ENCODE results near the gene ANKRD55. TPM values are rescaled to one million over a fixed set of nuclear protein-coding genes. Genes with fewer than 3 reads are reported as not detected.
"Not testable (repeated sequence)": the region's sequence is repeated elsewhere in the genome, so short reads cannot be mapped to it uniquely, and the experiment has no call there.

Gene ANKRD55
- total and polyA plus RNA-seq, 11 donors = 0.11 to 0.15 TPM; not detected in 9

DNA sequence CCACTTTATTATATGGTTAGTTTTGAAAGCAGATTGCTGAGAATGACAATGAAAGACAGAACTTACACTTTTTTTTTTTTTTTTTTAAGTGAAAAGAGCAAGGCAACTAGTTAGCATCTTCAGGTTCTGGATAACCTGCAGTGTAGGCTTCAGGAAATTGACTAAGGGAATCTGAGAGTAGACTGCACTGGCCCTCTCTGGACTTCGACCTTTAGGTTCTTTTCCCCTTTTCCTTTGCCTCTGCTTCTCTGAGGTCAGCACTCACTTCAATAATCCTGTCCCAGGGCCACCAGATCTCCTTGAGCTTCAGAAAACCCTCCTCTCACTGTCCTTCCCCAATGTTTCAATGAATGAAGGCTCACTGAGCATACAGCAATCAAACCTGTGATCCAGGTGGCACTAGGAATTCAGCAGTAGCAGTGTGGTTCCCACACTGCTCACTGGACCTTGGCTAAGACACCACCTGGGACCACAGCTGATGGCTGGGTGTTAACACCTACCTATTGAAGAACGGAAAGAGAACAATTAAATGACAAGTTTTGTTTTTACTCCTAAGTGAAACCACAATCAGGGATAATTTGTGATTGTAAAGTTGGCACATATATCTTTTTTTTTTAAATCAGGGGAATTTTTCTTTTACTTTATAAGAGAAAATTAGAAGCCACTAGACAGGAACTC is 152.6 kb downstream of the ANKRD55 start:
- Histone ChIP-seq H3K4me1 (peaks cover 0 to 26% (median 9%) of the 10 kb centered on the region in 12 donors), H3K4me3 (no peak overlapping the region), H3K9me3 (no peaks in the 10 kb centered on the region), H3K27me3 (no peaks in the 10 kb centered on the region), H3K36me3 (no peaks in the 10 kb centered on the region), H3K27ac (no peak overlapping the region)
- TF ChIP-seq POLR2A (IDR thresholded peaks at IDR 0.05) = no peak
- TF ChIP-seq, protein P1, sequence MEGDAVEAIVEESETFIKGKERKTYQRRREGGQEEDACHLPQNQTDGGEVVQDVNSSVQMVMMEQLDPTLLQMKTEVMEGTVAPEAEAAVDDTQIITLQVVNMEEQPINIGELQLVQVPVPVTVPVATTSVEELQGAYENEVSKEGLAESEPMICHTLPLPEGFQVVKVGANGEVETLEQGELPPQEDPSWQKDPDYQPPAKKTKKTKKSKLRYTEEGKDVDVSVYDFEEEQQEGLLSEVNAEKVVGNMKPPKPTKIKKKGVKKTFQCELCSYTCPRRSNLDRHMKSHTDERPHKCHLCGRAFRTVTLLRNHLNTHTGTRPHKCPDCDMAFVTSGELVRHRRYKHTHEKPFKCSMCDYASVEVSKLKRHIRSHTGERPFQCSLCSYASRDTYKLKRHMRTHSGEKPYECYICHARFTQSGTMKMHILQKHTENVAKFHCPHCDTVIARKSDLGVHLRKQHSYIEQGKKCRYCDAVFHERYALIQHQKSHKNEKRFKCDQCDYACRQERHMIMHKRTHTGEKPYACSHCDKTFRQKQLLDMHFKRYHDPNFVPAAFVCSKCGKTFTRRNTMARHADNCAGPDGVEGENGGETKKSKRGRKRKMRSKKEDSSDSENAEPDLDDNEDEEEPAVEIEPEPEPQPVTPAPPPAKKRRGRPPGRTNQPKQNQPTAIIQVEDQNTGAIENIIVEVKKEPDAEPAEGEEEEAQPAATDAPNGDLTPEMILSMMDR (IDR thresholded peaks at IDR 0.05) = no peak
- no peak for ATAC-seq
- intact Hi-C loops (cut with DNase I) = no loop called here
- 75 to 87% (median 83%) methylated on average over 2 of the region's 2 CpGs for WGBS, 4 donors
- no peak for DNase-seq

DNA sequence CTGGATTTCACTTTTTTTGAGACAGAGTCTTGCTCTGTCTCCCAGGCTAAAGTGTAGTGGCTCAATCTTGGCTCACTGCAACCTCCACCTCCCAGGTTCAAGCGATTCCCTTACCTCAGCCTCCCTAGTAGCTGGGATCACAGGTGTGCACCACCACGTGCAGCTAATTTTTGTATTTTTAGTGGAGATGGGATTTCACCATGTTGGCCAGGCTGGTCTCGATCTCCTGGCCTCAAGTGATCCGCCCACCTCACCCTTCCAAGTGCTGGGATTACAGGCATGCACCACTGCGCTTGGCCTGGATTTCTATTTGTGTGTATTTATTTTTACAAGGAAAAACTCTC is 154.0 kb downstream of the ANKRD55 start:
- intact Hi-C loops (cut with DNase I) = loop anchor here in 2 of 10 donors (10.0 kb wide), 1 partner anchor 96 kb away; no protein-coding TSS in a partner anchor
- WGBS, 4 donors = 79 to 95% (median 92%) methylated on average over 5 of the region's 5 CpGs
- Histone ChIP-seq H3K4me1 (peaks cover 0 to 28% (median 3%) of the 10 kb centered on the region in 12 donors), H3K27ac (peak overlapping the region in 5 of 12 donors; percentile 34 to 66 (median 49))
- H3K9me3 ChIP-seq, H3K4me3 ChIP-seq, H3K36me3 ChIP-seq, DNase-seq, H3K27me3 ChIP-seq, ATAC-seq: not testable (repeated sequence)

DNA sequence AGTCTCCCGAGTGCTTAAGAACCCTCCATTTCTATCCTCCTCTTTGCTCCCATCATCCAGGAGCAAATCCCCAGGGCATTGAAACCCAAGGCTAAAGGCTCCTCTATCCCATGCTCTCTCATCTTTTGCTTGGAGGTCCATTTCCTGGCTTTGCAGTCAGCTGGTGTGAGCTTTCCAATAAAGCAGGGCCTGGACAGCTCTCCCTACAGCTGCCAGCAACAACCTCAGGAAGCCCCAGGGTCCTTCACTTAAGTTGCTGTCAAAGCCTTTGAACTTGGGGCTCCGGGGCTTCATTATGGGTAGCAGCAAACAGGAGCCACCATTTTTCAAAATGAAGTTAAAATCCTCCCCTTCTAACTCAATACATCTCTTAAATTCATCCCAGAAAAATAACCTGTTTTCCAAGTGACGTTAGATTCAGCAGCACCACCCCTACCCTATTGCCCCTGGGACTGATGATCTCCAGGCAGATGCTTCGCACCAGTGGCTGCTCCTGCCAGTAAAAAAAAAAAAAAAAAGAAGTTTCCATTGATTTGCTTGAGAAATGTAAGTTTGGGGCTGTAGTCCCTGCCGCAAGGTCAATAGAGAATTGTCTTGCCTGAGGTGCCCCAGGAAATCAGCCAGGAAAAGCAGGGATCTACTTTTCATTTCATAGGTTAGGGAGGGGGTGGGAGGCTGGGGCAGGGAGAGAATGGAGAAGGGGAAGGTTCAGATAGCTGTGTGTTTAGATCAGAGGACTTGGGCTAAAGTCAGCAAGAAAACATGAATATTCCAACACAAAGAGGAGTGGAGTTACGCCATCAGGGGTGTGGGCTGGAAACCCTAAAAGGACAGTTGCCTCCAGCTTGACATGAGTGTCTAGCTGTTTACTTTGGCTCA is 154.6 kb downstream of the ANKRD55 start:
- WGBS, 4 donors = 76 to 83% (median 80%) methylated on average over 6 of the region's 6 CpGs

DNA sequence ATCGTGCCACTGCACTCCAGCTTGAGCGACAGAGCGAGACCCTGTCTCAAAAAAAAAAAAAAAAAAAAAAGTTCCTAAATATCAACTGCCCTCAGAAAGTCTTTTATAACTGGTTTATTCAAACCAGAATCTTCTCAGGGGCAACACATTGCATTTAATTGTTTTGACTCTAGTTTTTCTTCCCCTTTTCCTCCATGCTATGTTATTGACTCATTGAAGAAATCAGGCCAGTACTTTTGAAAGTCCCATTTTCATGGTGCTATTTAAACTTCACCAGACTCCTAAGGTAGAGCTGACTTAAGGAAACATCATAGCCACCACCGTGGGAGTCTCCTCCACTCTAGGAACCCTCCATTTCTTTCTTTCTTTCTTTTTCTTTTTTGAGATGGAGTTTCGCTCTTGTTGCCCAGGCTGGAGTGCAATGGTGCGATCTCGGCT is 155.3 kb downstream of the ANKRD55 start:
- ATAC-seq = no peak
- peak overlapping the region in 10 of 12 donors; percentile 17 to 66 (median 48) for H3K27ac ChIP-seq
- no peak for DNase-seq
- H3K9me3 ChIP-seq = no peaks in the 10 kb centered on the region
- 80 to 95% (median 92%) methylated on average over 7 of the region's 7 CpGs for WGBS, 4 donors
- intact Hi-C loops (cut with DNase I) = loop anchor here in 2 of 10 donors (10.0 kb wide), 1 partner anchor 97 kb away; no protein-coding TSS in a partner anchor
- H3K27me3 ChIP-seq = no peaks in the 10 kb centered on the region
- H3K36me3 ChIP-seq = no peaks in the 10 kb centered on the region
- TF ChIP-seq POLR2A (IDR thresholded peaks at IDR 0.05) = no peak
- H3K4me3 ChIP-seq = no peak overlapping the region
- peaks cover 0 to 33% (median 3%) of the 10 kb centered on the region in 12 donors for H3K4me1 ChIP-seq

More for the DNA sequence above, 154.6 kb downstream of the ANKRD55 start:
- DNase-seq = peak in 3 of 5 donors; percentile 39 to 63 (median 46)
- H3K36me3 ChIP-seq = no peaks in the 10 kb centered on the region
- peak overlapping the region in 10 of 12 donors; percentile 17 to 66 (median 48) for H3K27ac ChIP-seq
- no peak overlapping the region for H3K4me3 ChIP-seq
- H3K27me3 ChIP-seq = no peaks in the 10 kb centered on the region
- intact Hi-C loops (cut with DNase I) = loop anchor here in 2 of 10 donors (10.0 kb wide), 1 partner anchor 96 kb away; no protein-coding TSS in a partner anchor
- peak; percentile 56 to 84 (median 82) for ATAC-seq
- TF ChIP-seq POLR2A (IDR thresholded peaks at IDR 0.05) = no peak
- TF ChIP-seq, protein P1 (IDR thresholded peaks at IDR 0.05) = no peak
- H3K4me1 ChIP-seq = peaks cover 0 to 30% (median 3%) of the 10 kb centered on the region in 12 donors
- H3K9me3 ChIP-seq = no peaks in the 10 kb centered on the region

DNA sequence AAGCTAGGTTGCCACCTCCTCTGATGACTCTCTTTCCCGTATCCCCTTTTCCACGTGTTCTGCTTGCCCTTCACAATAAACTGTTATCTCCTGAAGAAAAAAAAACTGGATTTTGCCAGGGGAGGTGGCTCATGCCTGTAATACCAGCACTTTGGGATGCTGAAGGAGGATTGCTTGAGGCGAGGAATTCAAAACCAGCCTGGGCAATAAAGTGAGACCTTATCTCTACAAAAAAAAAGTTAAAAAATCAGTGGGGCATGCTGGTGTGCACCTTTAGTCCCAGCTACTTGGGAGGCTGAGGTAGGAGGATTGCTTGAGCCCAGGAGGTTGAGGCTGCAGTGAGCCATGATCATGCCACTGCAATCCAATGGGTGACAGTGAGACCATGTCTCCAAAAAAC is 156.6 kb downstream of the ANKRD55 start:
- 84 to 88% (median 84%) methylated on average over 3 of the region's 3 CpGs for WGBS, 4 donors
- no peaks in the 10 kb centered on the region for H3K27me3 ChIP-seq
- intact Hi-C loops (cut with DNase I) = loop anchor here in 2 of 10 donors (10.0 kb wide), 1 partner anchor 98 kb away; no protein-coding TSS in a partner anchor
- H3K9me3 ChIP-seq = peaks cover 0 to 8% (median 0%) of the 10 kb centered on the region in 12 donors
- no peak overlapping the region for H3K4me3 ChIP-seq
- DNase-seq (no peak), ATAC-seq (no peak)
- TF ChIP-seq, protein P1 (IDR thresholded peaks at IDR 0.05) = no peak
- no peak for TF ChIP-seq POLR2A (IDR thresholded peaks at IDR 0.05)
- H3K4me1 ChIP-seq = peaks cover 0 to 42% (median 8%) of the 10 kb centered on the region in 12 donors
- no peaks in the 10 kb centered on the region for H3K36me3 ChIP-seq
- H3K27ac ChIP-seq = peak overlapping the region in 4 of 12 donors; percentile 60 to 74 (median 66)

Data from heart left ventricle (tissue), 16 donors.